Progenitor cell of endocrine pancreas (in vitro differentiated cells): Measurements from ENCODE around the gene TLN1. TPM values are rescaled to one million over a fixed set of nuclear protein-coding genes. Genes with fewer than 3 reads are reported as not detected.

Experiments used
- DNase-seq: peaks from one replicate; pipeline ENCODE4 v3.0.0; 2021; ENCODE audit warnings: low spot score; ENCODE audit not compliant: unreplicated experiment
- H3K27ac Mint-ChIP-seq: 2 replicates; pipeline ENCODE4 v1.8.0; 2021; ENCODE audit warnings: mild to moderate bottlenecking, moderate library complexity, mixed read lengths
- H3K27me3 Mint-ChIP-seq: 2 replicates; pipeline ENCODE4 v1.8.0; 2021; ENCODE audit warnings: mixed read lengths
- H3K36me3 Mint-ChIP-seq: 2 replicates; pipeline ENCODE4 v1.8.0; 2022; ENCODE audit warnings: mixed read lengths; ENCODE audit not compliant: insufficient read depth
- H3K4me1 Mint-ChIP-seq: 2 replicates; pipeline ENCODE4 v1.8.0; 2021; ENCODE audit warnings: low read depth, mixed read lengths
- H3K4me3 Mint-ChIP-seq: 2 replicates; pipeline ENCODE4 v1.8.0; 2021; ENCODE audit warnings: low read depth, mild to moderate bottlenecking, moderate library complexity, mixed read lengths
- H3K9me3 Mint-ChIP-seq: 2 replicates; pipeline ENCODE4 v1.8.0; 2021; ENCODE audit warnings: low read depth, mixed read lengths
- total RNA-seq: library from RNA; stranded (reverse); gene quantifications from 2 replicates; pipeline ENCODE4 v1.2.1, GENCODE V29; 2021
- TF ChIP-seq, protein P1 (sequence below): fragments of 200-600 bp; sonication (generic); IDR thresholded peaks from one replicate; pipeline ENCODE4 v1.5.0; 2021; ENCODE audit warnings: antibody characterized with exemption, mild to moderate bottlenecking; ENCODE audit not compliant: unreplicated experiment

The TLN1 gene
- total RNA-seq, 1 donor from 2014 or later = 136 TPM

DNA sequence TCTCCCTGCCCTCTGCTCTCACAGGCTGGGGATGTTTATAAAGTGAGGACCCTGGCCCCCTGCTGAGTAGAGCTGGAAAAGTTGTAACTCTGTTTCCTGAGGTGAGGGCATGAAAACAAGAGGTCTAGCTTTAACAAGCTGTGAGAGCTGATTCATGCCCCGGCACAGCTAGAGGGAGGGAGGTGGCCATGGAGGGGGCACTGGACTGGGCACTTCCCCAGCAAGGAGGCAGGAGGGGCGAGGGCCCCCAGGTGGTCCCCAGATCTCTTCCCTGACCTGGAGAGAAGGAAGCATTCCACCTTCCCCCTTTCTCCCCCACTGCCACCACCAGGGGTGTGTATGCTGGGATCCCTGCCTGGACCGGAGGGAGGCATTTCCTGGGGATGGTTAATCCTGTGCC lies 22.3 kb upstream of the TLN1 start, which contains the start of gene MSMP:
Gene MSMP, minus strand, starts transcription at position 13 of the 400 bp plus-strand sequence. CDS start 147 bp downstream, outside the sequence.
- Mint-ChIP-seq H3K9me3 (no peaks in the 10 kb centered on the region), H3K4me3 (no peak within 1 kb of the TSS), H3K27me3 (no peaks in the 10 kb centered on the region), H3K4me1 (peaks cover 22% of the 10 kb centered on the region), H3K36me3 (peaks cover 15% of the 10 kb centered on the region), H3K27ac (no peak within 1 kb of the TSS)
- TF ChIP-seq, protein P1, sequence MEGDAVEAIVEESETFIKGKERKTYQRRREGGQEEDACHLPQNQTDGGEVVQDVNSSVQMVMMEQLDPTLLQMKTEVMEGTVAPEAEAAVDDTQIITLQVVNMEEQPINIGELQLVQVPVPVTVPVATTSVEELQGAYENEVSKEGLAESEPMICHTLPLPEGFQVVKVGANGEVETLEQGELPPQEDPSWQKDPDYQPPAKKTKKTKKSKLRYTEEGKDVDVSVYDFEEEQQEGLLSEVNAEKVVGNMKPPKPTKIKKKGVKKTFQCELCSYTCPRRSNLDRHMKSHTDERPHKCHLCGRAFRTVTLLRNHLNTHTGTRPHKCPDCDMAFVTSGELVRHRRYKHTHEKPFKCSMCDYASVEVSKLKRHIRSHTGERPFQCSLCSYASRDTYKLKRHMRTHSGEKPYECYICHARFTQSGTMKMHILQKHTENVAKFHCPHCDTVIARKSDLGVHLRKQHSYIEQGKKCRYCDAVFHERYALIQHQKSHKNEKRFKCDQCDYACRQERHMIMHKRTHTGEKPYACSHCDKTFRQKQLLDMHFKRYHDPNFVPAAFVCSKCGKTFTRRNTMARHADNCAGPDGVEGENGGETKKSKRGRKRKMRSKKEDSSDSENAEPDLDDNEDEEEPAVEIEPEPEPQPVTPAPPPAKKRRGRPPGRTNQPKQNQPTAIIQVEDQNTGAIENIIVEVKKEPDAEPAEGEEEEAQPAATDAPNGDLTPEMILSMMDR = no peak
- no peak for DNase-seq

DNA sequence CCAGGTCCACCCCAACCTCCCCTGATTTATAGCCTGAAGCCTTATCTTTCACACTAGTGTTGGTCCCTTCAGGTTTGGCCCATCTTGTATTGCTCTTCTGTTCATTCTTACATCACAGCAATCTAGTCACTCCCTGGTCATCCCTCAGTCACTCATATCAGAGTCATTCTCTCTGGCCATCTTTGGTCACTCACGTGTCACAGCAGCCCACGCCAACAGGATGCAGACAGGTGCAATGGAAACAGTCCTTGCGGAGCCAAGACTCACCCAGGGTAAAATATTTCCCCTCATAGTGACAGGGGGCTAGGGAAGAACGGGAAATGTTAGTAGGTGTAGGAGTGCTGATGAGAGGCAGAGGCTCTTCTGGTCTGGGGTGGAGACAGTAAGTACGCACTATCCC lies 21.5 kb upstream of the TLN1 start:
- Mint-ChIP-seq H3K4me3 (no peak overlapping the region), H3K27me3 (no peaks in the 10 kb centered on the region), H3K27ac (no peak overlapping the region), H3K4me1 (peaks cover 17% of the 10 kb centered on the region), H3K9me3 (no peaks in the 10 kb centered on the region), H3K36me3 (peaks cover 15% of the 10 kb centered on the region)
- TF ChIP-seq, protein P1 = no peak
- DNase-seq = no peak

DNA sequence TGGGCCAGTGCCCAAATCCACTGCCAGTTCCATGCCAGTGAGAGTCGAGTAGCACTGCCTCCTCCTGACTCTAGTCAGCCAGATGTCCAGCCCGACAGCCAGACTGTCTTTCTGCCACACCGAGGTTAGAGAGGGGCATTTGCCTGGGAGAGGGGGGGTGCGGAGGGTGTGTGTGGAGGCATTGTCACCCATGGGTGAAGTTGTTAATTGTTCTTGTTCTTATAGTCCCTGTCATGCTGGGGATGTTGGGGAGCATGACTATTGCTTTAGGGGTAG lies 18.2 kb upstream of the TLN1 start:
- TF ChIP-seq, protein P1 = no peak
- H3K36me3 Mint-ChIP-seq = peaks cover 18% of the 10 kb centered on the region
- no peaks in the 10 kb centered on the region for H3K27me3 Mint-ChIP-seq
- no peak for DNase-seq
- H3K4me1 Mint-ChIP-seq = peaks cover 32% of the 10 kb centered on the region
- peak overlapping the region; percentile 93 for H3K4me3 Mint-ChIP-seq
- no peaks in the 10 kb centered on the region for H3K9me3 Mint-ChIP-seq
- no peak overlapping the region for H3K27ac Mint-ChIP-seq

DNA sequence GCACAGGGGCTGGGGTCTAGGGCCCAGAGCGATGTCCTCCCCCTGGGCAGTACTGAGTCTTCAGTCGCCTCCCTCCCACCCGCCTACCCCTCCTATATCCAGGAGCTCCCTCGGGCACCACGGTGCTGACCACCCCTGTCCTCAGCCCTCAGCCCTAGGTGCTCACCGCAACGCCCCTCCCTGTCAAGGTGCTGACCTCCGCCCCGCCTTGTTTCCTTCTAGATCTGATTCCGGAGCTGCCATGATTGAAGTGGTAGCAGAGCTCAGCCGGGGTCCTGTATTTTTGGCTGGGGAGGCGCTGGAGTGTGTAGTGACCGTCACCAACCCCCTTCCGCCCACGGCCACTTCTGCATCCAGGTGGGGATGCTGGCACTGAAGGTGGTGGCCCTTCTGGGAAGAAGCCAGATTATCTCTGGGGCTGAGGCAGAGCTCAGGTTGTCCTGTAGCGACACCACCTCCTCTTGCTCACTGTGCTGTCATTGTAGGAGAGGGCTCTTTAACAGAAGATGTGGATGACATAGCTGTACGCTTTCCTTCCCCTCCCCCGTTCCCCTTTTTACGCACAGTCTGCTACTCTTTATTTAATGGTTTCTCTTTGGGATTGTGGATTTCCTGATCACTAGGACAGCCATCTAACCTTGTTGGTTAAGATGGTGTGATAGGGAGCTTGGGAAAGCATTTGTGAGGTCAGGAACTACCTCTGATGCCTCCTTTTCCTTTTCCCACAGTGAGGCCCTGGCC lies 17.7 kb upstream of the TLN1 start:
- no peaks in the 10 kb centered on the region for H3K9me3 Mint-ChIP-seq
- TF ChIP-seq, protein P1 = no peak
- peak overlapping the region; percentile 94 for H3K27ac Mint-ChIP-seq
- H3K27me3 Mint-ChIP-seq = no peaks in the 10 kb centered on the region
- H3K4me3 Mint-ChIP-seq = peak overlapping the region; percentile 93
- H3K36me3 Mint-ChIP-seq = peaks cover 18% of the 10 kb centered on the region
- peaks cover 32% of the 10 kb centered on the region for H3K4me1 Mint-ChIP-seq
- DNase-seq = no peak

DNA sequence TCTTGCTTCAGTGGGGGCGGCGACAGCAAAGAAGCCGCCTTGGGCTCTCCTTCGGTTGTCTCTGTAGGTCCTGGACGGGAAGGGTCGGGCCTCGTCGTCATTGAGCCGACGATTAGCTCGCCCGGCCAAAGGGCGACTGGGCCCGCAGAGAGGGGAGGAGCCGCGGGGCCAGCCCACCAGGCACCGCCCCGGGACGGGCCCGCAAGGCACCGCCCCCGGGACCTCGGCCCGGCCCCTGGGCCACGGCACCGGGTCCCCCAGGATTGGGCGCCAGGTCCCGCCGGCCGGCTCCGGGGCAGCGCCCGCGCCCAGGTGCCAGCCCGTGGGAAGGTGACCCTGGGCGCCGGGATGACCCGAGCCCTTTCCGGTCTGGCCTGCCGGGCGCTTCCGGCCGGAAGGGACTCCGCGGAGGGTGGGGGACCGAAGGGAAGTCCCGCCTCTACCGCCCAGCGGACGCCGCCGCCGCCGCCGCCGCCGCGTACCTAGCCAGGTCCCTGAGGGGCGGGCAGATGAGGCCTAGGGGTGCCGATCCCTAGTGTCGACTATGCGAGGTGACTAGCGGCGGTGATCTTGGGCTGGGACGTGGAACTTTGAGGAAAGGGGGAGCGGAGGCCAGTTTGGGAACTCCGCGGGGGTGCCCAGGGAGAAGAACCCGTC lies 17.0 kb upstream of the TLN1 start, which contains the start of the genes GBA2 and RGP1:
Gene GBA2, minus strand, starts transcription at position 371 of the 657 bp plus-strand sequence. CDS start 524 bp downstream, outside the sequence.
Gene RGP1, plus strand, starts transcription at position 430 of the 657 bp plus-strand sequence. CDS start 469 bp downstream, outside the sequence.
- TF ChIP-seq, protein P1 = no peak
- Mint-ChIP-seq H3K36me3 (peaks cover 21% of the 10 kb centered on the region), H3K27me3 (no peaks in the 10 kb centered on the region), H3K4me3 (peak within 1 kb of the TSS; percentile 93), H3K27ac (peak within 1 kb of the TSS; percentile 94), H3K4me1 (peaks cover 32% of the 10 kb centered on the region), H3K9me3 (no peaks in the 10 kb centered on the region)
- peak; percentile 68 for DNase-seq
